HCT116 (cell line): ENCODE data around the gene USP32. TPM values are rescaled to one million over a fixed set of nuclear protein-coding genes. Genes with fewer than 3 reads are reported as not detected.

Experiments used
- ATAC-seq: fragments of 200-7000 bp; cut with Tn5 transposase; 2 replicates; pipeline ENCODE4 v1.9.1; 2020; ENCODE audit warnings: mild to moderate bottlenecking, moderate library complexity
- BruUV-seq: library from RNA; stranded (reverse); fragments of 400-500 nt; replicated peaks from 2 replicates; lab custom pipeline; 2021; lab: Mats Ljungman, UMichigan
- CTCF ChIA-PET: fragments of 300-600 bp; sonication (Branson Sonifier 250); formaldehyde crosslinking; loops from one replicate; lab custom pipeline; 2021; ENCODE audit warnings: antibody characterized with exemption; lab: Charles Lee
- POLR2A ChIA-PET: fragments of 300-600, 350-600 bp; sonication (Branson Sonifier 250); formaldehyde crosslinking; loops from one replicate; lab custom pipeline; 2021; ENCODE audit warnings: antibody characterized with exemption; lab: Charles Lee
- RAD21 ChIA-PET, 2 experiments: fragments of 300-600 bp; sonication (Branson Sonifier 250); formaldehyde crosslinking; loops; one replicate each; lab custom pipeline; 2023; ENCODE audit warnings: low total read pairs in 2 of 2; ENCODE audit not compliant: uncharacterized antibody in 2 of 2, unreplicated experiment in 2 of 2, low non-redundant PET in 1 of 2; lab: Charles Lee
- DNase-seq: peaks from one replicate; pipeline ENCODE4 v3.0.0-alpha.2; 2010; ENCODE audit warnings: low read depth, low spot score
- H2AFZ ChIP-seq: fragments of 200-600 bp; shearing (Covaris generic), sonication (generic); 2 replicates; pipeline ENCODE4 v1.6.1; 2017; ENCODE audit warnings: low read depth, mixed run types, mixed read lengths, antibody characterized with exemption, low read length; ENCODE audit not compliant: poor library complexity, severe bottlenecking
- H3K27ac ChIP-seq: 2 replicates; pipeline ENCODE4 v1.5.1; 2012; ENCODE audit warnings: low read depth, low read length
- H3K27me3 ChIP-seq: fragments of 200-600 bp; sonication (generic); 2 replicates; pipeline ENCODE4 v1.6.1; 2016; ENCODE audit warnings: mixed run types, low read length, mixed read lengths; ENCODE audit not compliant: insufficient read depth
- H3K36me3 ChIP-seq, 2 experiments: fragments of 200-500 bp in 1 of 2; fragments of 200-600 bp in 1 of 2; sonication (Bioruptor generic) in 1 of 2; sonication (generic) in 1 of 2; 2 replicates each; pipeline versions ENCODE4 v1.5.1 to v1.6.1; 2014 to 2016; ENCODE audit warnings: low read length in 2 of 2, inconsistent platforms in 1 of 2, mixed read lengths in 1 of 2, mixed run types in 1 of 2; ENCODE audit not compliant: insufficient read depth in 2 of 2, control insufficient read depth in 1 of 2
- H3K4me1 ChIP-seq, 2 experiments: fragments of 200-600 bp in 1 of 2; sonication (generic) in 1 of 2; 2 replicates each; pipeline versions ENCODE4 v1.5.1 to v1.6.1; 2012 to 2017; ENCODE audit warnings: low read length in 2 of 2, inconsistent platforms in 1 of 2, mild to moderate bottlenecking in 1 of 2, mixed read lengths in 1 of 2, mixed run types in 1 of 2, moderate library complexity in 1 of 2; ENCODE audit not compliant: insufficient read depth in 2 of 2, control insufficient read depth in 1 of 2
- H3K4me2 ChIP-seq: fragments of 200-600 bp; sonication (generic); 2 replicates; pipeline ENCODE4 v1.6.1; 2017; ENCODE audit warnings: mixed run types, low read length, mixed read lengths
- H3K4me3 ChIP-seq, 2 experiments: fragments of 200-600 bp in 1 of 2; sonication (generic) in 1 of 2; replicated peaks in 1 of 2; 2 replicates each; pipeline ENCODE4 v1.5.1; 2011 to 2016; ENCODE audit warnings: low read length in 2 of 2, control low read depth in 1 of 2, low read depth in 1 of 2, mild to moderate bottlenecking in 1 of 2, mixed read lengths in 1 of 2, mixed run types in 1 of 2
- H3K79me2 ChIP-seq: fragments of 200-600 bp; sonication (generic); 2 replicates; pipeline ENCODE4 v1.6.1; 2017; ENCODE audit warnings: mild to moderate bottlenecking, mixed run types, low read length, moderate library complexity, mixed read lengths; ENCODE audit not compliant: insufficient read depth
- H3K9ac ChIP-seq: fragments of 200-600 bp; sonication (generic); 2 replicates; pipeline ENCODE4 v1.6.1; 2016; ENCODE audit warnings: low read length, mixed read lengths
- H3K9me2 ChIP-seq: fragments of 200-600 bp; sonication (generic), shearing (Covaris generic); 2 replicates; pipeline ENCODE4 v1.6.1; 2017; ENCODE audit warnings: mixed run types, mild to moderate bottlenecking, moderate library complexity; ENCODE audit not compliant: insufficient read depth
- H3K9me3 ChIP-seq, 2 experiments: fragments of 200-500 bp in 1 of 2; fragments of 200-600 bp in 1 of 2; sonication (Bioruptor generic) in 1 of 2; sonication (generic) in 1 of 2; 2 replicates each; pipeline ENCODE4 v1.6.1; 2014 to 2017; ENCODE audit warnings: low read length in 2 of 2, mixed read lengths in 2 of 2, inconsistent platforms in 1 of 2, low read depth in 1 of 2, mild to moderate bottlenecking in 1 of 2, mixed run types in 1 of 2, moderate library complexity in 1 of 2; ENCODE audit not compliant: control insufficient read depth in 1 of 2, insufficient read depth in 1 of 2
- H4K20me1 ChIP-seq: fragments of 200-600 bp; sonication (generic), shearing (Covaris generic); 2 replicates; pipeline ENCODE4 v1.6.1; 2017; ENCODE audit warnings: mixed run types, mild to moderate bottlenecking, moderate library complexity; ENCODE audit not compliant: insufficient read depth
- CBX3 ChIP-seq: IDR thresholded peaks from 2 replicates; pipeline ENCODE4 v1.6.1; 2012; ENCODE audit warnings: low read depth
- FOSL1 ChIP-seq: IDR thresholded peaks from 2 replicates; pipeline ENCODE4 v1.6.1; 2012; ENCODE audit warnings: low read depth
- ZNF274 ChIP-seq: fragments of 200-500 bp; sonication (Bioruptor generic); IDR thresholded peaks from 2 replicates; pipeline ENCODE4 v1.6.1; 2014; ENCODE audit warnings: mild to moderate bottlenecking, low read depth, low read length, inconsistent platforms
- intact Hi-C: fragments of 100-400 bp; cut with micrococcal nuclease; formaldehyde crosslinking; loops from 2 replicates; pipeline ENCODE4 v1.10.0; 2022
- total RNA-seq: library from RNA; stranded (reverse); gene quantifications from one replicate; pipeline ENCODE4 v1.2.1, GENCODE V29; 2021; ENCODE audit not compliant: unreplicated experiment
- TF ChIP-seq, protein P1 (sequence below): IDR thresholded peaks from 2 replicates; pipeline ENCODE4 v1.6.1; 2012
- TF ChIP-seq, protein P2 (sequence below): IDR thresholded peaks from 2 replicates; pipeline ENCODE4 v1.6.1; 2012; ENCODE audit warnings: low read depth
- TF ChIP-seq, protein P3 (sequence below): IDR thresholded peaks from 2 replicates; pipeline ENCODE4 v1.6.1; 2012
- TF ChIP-seq, protein P4 (sequence below): IDR thresholded peaks from 2 replicates; pipeline ENCODE4 v1.6.1; 2011; ENCODE audit warnings: mild to moderate bottlenecking, low read length, moderate library complexity; ENCODE audit not compliant: insufficient replicate concordance; ENCODE audit errors: extremely low read depth

The USP32 gene
- total RNA-seq, 1 experiment from 2014 or later = 67.0 TPM

DNA sequence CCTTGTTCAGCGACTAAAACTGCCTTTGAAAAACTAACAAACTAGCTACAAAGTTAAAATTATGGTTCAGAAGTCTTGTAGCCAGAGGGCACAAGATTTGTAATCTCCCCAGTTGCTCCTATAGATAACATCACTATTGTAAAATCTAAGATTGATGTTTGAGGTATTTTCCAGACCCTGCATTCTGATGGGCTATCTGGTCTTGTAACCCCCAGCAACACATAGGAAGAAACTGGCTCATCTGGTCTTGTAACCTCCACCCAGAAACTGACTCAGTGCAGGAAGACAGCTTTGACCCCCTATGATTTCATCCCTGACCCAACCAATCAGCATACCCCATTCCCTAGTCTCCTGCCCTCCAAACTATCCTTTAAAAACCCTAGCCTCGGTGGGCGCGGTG is 18.1 kb upstream of the USP32 start:
- H3K36me3 ChIP-seq = no peaks in the 10 kb centered on the region
- no peak overlapping the region for H3K27ac ChIP-seq
- H4K20me1 ChIP-seq = no peaks in the 10 kb centered on the region
- no TSS peak for BruUV-seq
- H3K4me2 ChIP-seq = no peak overlapping the region
- DNase-seq (no peak), ATAC-seq (no peak)
- H3K9ac ChIP-seq = no peak overlapping the region
- no peaks in the 10 kb centered on the region for H3K9me3 ChIP-seq
- H3K27me3 ChIP-seq = no peaks in the 10 kb centered on the region
- no peak for TF ChIP-seq ZNF274
- TF ChIP-seq CBX3 = no peak
- TF ChIP-seq, protein P1, sequence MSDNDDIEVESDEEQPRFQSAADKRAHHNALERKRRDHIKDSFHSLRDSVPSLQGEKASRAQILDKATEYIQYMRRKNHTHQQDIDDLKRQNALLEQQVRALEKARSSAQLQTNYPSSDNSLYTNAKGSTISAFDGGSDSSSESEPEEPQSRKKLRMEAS = no peak
- TF ChIP-seq, protein P2, sequence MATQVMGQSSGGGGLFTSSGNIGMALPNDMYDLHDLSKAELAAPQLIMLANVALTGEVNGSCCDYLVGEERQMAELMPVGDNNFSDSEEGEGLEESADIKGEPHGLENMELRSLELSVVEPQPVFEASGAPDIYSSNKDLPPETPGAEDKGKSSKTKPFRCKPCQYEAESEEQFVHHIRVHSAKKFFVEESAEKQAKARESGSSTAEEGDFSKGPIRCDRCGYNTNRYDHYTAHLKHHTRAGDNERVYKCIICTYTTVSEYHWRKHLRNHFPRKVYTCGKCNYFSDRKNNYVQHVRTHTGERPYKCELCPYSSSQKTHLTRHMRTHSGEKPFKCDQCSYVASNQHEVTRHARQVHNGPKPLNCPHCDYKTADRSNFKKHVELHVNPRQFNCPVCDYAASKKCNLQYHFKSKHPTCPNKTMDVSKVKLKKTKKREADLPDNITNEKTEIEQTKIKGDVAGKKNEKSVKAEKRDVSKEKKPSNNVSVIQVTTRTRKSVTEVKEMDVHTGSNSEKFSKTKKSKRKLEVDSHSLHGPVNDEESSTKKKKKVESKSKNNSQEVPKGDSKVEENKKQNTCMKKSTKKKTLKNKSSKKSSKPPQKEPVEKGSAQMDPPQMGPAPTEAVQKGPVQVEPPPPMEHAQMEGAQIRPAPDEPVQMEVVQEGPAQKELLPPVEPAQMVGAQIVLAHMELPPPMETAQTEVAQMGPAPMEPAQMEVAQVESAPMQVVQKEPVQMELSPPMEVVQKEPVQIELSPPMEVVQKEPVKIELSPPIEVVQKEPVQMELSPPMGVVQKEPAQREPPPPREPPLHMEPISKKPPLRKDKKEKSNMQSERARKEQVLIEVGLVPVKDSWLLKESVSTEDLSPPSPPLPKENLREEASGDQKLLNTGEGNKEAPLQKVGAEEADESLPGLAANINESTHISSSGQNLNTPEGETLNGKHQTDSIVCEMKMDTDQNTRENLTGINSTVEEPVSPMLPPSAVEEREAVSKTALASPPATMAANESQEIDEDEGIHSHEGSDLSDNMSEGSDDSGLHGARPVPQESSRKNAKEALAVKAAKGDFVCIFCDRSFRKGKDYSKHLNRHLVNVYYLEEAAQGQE = no peak
- TF ChIP-seq, protein P3, sequence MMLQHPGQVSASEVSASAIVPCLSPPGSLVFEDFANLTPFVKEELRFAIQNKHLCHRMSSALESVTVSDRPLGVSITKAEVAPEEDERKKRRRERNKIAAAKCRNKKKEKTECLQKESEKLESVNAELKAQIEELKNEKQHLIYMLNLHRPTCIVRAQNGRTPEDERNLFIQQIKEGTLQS = no peak
- TF ChIP-seq FOSL1 = no peak
- TF ChIP-seq, protein P4, sequence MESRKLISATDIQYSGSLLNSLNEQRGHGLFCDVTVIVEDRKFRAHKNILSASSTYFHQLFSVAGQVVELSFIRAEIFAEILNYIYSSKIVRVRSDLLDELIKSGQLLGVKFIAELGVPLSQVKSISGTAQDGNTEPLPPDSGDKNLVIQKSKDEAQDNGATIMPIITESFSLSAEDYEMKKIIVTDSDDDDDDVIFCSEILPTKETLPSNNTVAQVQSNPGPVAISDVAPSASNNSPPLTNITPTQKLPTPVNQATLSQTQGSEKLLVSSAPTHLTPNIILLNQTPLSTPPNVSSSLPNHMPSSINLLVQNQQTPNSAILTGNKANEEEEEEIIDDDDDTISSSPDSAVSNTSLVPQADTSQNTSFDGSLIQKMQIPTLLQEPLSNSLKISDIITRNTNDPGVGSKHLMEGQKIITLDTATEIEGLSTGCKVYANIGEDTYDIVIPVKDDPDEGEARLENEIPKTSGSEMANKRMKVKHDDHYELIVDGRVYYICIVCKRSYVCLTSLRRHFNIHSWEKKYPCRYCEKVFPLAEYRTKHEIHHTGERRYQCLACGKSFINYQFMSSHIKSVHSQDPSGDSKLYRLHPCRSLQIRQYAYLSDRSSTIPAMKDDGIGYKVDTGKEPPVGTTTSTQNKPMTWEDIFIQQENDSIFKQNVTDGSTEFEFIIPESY = no peak
- H2AFZ ChIP-seq = no peak overlapping the region
- no peaks in the 10 kb centered on the region for H3K9me2 ChIP-seq
- H3K79me2 ChIP-seq = no peaks in the 10 kb centered on the region
- ChIA-PET RAD21 (interaction anchor here in 1 of 2 experiments (0.6 kb wide), 1 partner anchor 1302 kb away, joined by 3 read pairs; no protein-coding TSS in a partner anchor), CTCF (no interaction called here), POLR2A (no interaction called here)
- no peaks in the 10 kb centered on the region for H3K4me1 ChIP-seq
- intact Hi-C loops = no loop called here
- H3K4me3 ChIP-seq = no peak overlapping the region
